ENCODE results near the gene TRAPPC2L. TPM values are rescaled to one million over a fixed set of nuclear protein-coding genes. Genes with fewer than 3 reads are reported as not detected.
A peak's percentile ranks its signal among the peaks of the same experiment; 100 is the strongest.

The TRAPPC2L gene
- total RNA-seq, 3 donors from 2014 or later: 32.1 to 37.8 (median 34.4) TPM

- H3K9me3 ChIP-seq: no peaks in the 10 kb centered on the region
- H3K27me3 ChIP-seq: no peaks in the 10 kb centered on the region
- H3K4me3 ChIP-seq: peak overlapping the region; percentile 68 to 97 (median 75)
- peak overlapping the region; percentile 79 to 91 for H3K27ac ChIP-seq
- TF ChIP-seq CTCF (IDR thresholded peaks at IDR 0.05): no peak
- no peak for TF ChIP-seq POLR2AphosphoS5 (IDR thresholded peaks at IDR 0.05)
- TF ChIP-seq POLR2A (IDR thresholded peaks at IDR 0.05): no peak
- DNase-seq (ENCODE audit: low spot score in 2 of 2): no peak
- H3K36me3 ChIP-seq: no peaks in the 10 kb centered on the region
- intact Hi-C loops (cut with DNase I; ENCODE audit: low total_unique reads): loop anchor here (1.0 kb wide), 1 partner anchor 12 kb away; no protein-coding TSS in a partner anchor
- H3K4me1 ChIP-seq: peaks cover 0 to 7% of the 10 kb centered on the region in 2 donors
These were observed 652 bp upstream of the TRAPPC2L start for GRCh38 chr16:88856122-88856827.

- peak; percentile 57 to 65 for DNase-seq (ENCODE audit: low spot score in 2 of 2)
- peak overlapping the region; percentile 79 to 91 for H3K27ac ChIP-seq
- no peaks in the 10 kb centered on the region for H3K27me3 ChIP-seq
- H3K36me3 ChIP-seq: no peaks in the 10 kb centered on the region
- H3K9me3 ChIP-seq: no peaks in the 10 kb centered on the region
- TF ChIP-seq POLR2AphosphoS5 (IDR thresholded peaks at IDR 0.05) (no peak), POLR2A (IDR thresholded peaks at IDR 0.05) (no peak), CTCF (IDR thresholded peaks at IDR 0.05) (peak; percentile 34 to 46 (median 40))
- peak overlapping the region; percentile 68 to 97 (median 75) for H3K4me3 ChIP-seq
- intact Hi-C loops (cut with DNase I; ENCODE audit: low total_unique reads): no loop called here
- peaks cover 0 to 7% of the 10 kb centered on the region in 2 donors for H3K4me1 ChIP-seq
These were observed 907 bp downstream of the TRAPPC2L start for GRCh38 chr16:88857728-88858339.

GRCh38 chr16:88859381-88860091, 2.6 kb downstream of the TRAPPC2L start:
- TF ChIP-seq POLR2A (IDR thresholded peaks at IDR 0.05) (no peak), CTCF (IDR thresholded peaks at IDR 0.05) (no peak), POLR2AphosphoS5 (IDR thresholded peaks at IDR 0.05) (no peak)
- H3K27me3 ChIP-seq: no peaks in the 10 kb centered on the region
- no peak overlapping the region for H3K4me3 ChIP-seq
- no peak for DNase-seq (ENCODE audit: low spot score in 2 of 2)
- no peaks in the 10 kb centered on the region for H3K36me3 ChIP-seq
- intact Hi-C loops (cut with DNase I; ENCODE audit: low total_unique reads): no loop called here
- H3K27ac ChIP-seq: no peak overlapping the region
- no peaks in the 10 kb centered on the region for H3K9me3 ChIP-seq
- H3K4me1 ChIP-seq: peaks cover 0 to 7% of the 10 kb centered on the region in 2 donors

GRCh38 chr16:88861359-88861758, 4.4 kb downstream of the TRAPPC2L start:
- no peak for DNase-seq (ENCODE audit: low spot score in 2 of 2)
- peaks cover 0 to 7% of the 10 kb centered on the region in 2 donors for H3K4me1 ChIP-seq
- no peak for TF ChIP-seq POLR2A (IDR thresholded peaks at IDR 0.05)
- H3K27ac ChIP-seq: no peak overlapping the region
- H3K9me3 ChIP-seq: no peaks in the 10 kb centered on the region
- H3K36me3 ChIP-seq: no peaks in the 10 kb centered on the region
- intact Hi-C loops (cut with DNase I; ENCODE audit: low total_unique reads): no loop called here
- no peaks in the 10 kb centered on the region for H3K27me3 ChIP-seq
- no peak overlapping the region for H3K4me3 ChIP-seq

GRCh38 chr16:88862968-88863367, 6.0 kb downstream of the TRAPPC2L start:
- no peak for DNase-seq (ENCODE audit: low spot score in 2 of 2)
- intact Hi-C loops (cut with DNase I; ENCODE audit: low total_unique reads): no loop called here
- H3K36me3 ChIP-seq: no peaks in the 10 kb centered on the region

More at GRCh38 chr16:88862968-88863367, 6.0 kb downstream of the TRAPPC2L start:
- H3K4me3 ChIP-seq: no peak overlapping the region
- H3K27ac ChIP-seq: no peak overlapping the region
- peaks cover 0 to 2% of the 10 kb centered on the region in 2 donors for H3K4me1 ChIP-seq
- H3K9me3 ChIP-seq: no peaks in the 10 kb centered on the region
- TF ChIP-seq POLR2AphosphoS5 (IDR thresholded peaks at IDR 0.05) (no peak), CTCF (IDR thresholded peaks at IDR 0.05) (no peak), POLR2A (IDR thresholded peaks at IDR 0.05) (no peak)
- H3K27me3 ChIP-seq: no peaks in the 10 kb centered on the region
